ENCODE results near the gene MSI2.

DNA sequence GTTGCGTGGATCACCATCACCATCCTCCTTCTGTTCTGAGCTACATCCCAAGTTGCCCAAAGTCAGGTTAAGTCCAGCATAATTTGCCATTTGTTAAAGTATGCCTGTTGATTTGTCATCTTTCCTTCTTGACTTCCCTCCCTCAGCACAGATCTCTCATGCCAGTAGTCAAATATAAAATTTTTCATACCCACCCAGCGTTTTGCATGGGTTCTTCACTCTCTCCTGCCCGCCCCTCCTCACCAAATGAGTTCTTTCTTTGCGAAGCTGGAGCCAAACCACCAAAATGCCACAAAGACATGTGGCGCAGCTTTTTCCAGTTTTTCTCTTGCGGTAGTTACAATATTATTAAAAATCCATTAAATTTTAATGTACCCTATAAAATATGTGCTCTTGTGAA lies 167.2 kb downstream of the MSI2 start:
- TF ChIP-seq POLR2AphosphoS5 (IDR thresholded peaks at IDR 0.05; ENCODE audit: borderline replicate concordance, low read depth, low read length) (no peak), EZH2 (IDR thresholded peaks at IDR 0.05) (no peak)

Measured in SK-N-MC (cell line).